LNCaP clone FGC (cell line): ENCODE results near the gene CBR3.

ENCODE experiments used
- DNase-seq: peaks from one replicate; pipeline ENCODE4 v3.0.0-alpha.2; 2011; ENCODE audit warnings: low read depth
- H3K4me3 ChIP-seq: 2 replicates; pipeline ENCODE4 v1.5.1; 2011; ENCODE audit warnings: mild to moderate bottlenecking, low read depth, low read length, control low read depth
- CTCF ChIP-seq: IDR thresholded peaks from 2 replicates; pipeline ENCODE4 v1.5.1; 2012; ENCODE audit warnings: mild to moderate bottlenecking; ENCODE audit not compliant: control insufficient read depth, insufficient read depth; ENCODE audit errors: extremely low read depth

Gene CBR3

GRCh38 chr21:36174780-36175179 is 39.9 kb downstream of the CBR3 start:
- H3K4me3 ChIP-seq: no peak overlapping the region
- no peak for DNase-seq
- TF ChIP-seq CTCF: no peak

- no peak for DNase-seq
- TF ChIP-seq CTCF: no peak
- no peak overlapping the region for H3K4me3 ChIP-seq
Measured at GRCh38 chr21:36175771-36176565, 41.1 kb downstream of the CBR3 start.

- no peak for TF ChIP-seq CTCF
- H3K4me3 ChIP-seq: no peak overlapping the region
- no peak for DNase-seq
Measured at GRCh38 chr21:36178349-36178748, 43.5 kb downstream of the CBR3 start.

- TF ChIP-seq CTCF: no peak
- no peak for DNase-seq
- H3K4me3 ChIP-seq: no peak overlapping the region
Measured at GRCh38 chr21:36179145-36179544, 44.3 kb downstream of the CBR3 start.

GRCh38 chr21:36180963-36181362 is 46.1 kb downstream of the CBR3 start:
- H3K4me3 ChIP-seq: no peak overlapping the region
- TF ChIP-seq CTCF: no peak
- no peak for DNase-seq

GRCh38 chr21:36183144-36183795 is 48.4 kb downstream of the CBR3 start:
- no peak for TF ChIP-seq CTCF
- no peak overlapping the region for H3K4me3 ChIP-seq
- no peak for DNase-seq

GRCh38 chr21:36184545-36184944 is 49.7 kb downstream of the CBR3 start:
- no peak for DNase-seq
- TF ChIP-seq CTCF: no peak

More at GRCh38 chr21:36184545-36184944, 49.7 kb downstream of the CBR3 start:
- H3K4me3 ChIP-seq: no peak overlapping the region
